GM10248 (cell line): Measurements from ENCODE around the gene DEAF1.

Source experiments
- CTCF ChIA-PET: fragments of 300-600 bp; sonication (Branson Sonifier 250); formaldehyde crosslinking; extraction: SDS; loops from one replicate; lab custom pipeline; 2021; ENCODE audit warnings: antibody characterized with exemption; lab: Yijun Ruan, JAX
- POLR2A ChIA-PET: fragments of 350-650 bp; sonication (Branson Sonifier 250); formaldehyde crosslinking; extraction: SDS; loops from one replicate; lab custom pipeline; 2020; ENCODE audit warnings: antibody characterized with exemption; lab: Yijun Ruan, JAX
- DNase-seq: peaks from one replicate; pipeline ENCODE4 v3.0.0; 2012; ENCODE audit errors: extremely low spot score
- TF ChIP-seq, protein P1 (sequence below): IDR thresholded peaks from 2 replicates; pipeline ENCODE4 v1.5.1; 2012; ENCODE audit warnings: mild to moderate bottlenecking, low read depth; ENCODE audit errors: extremely low read depth, missing control alignments, control extremely low read depth

The DEAF1 gene

GRCh38 chr11:627308-627576, 67.8 kb downstream of the DEAF1 start:
- ChIA-PET CTCF (interaction anchor here (0.8 to 1.4 kb wide), 2 partner anchors 35 to 70 kb away, joined by 3 read pairs; no protein-coding TSS in a partner anchor), POLR2A (interaction anchor here (1.2 kb wide), 1 partner anchor 12 kb away, joined by 3 read pairs; the partner anchor contains the start of gene IRF7)
- no peak for DNase-seq

GRCh38 chr11:626475-627307, 68.3 kb downstream of the DEAF1 start, which contains the start of gene SCT:
SCT (minus strand) TSS chr11:627181; CDS start chr11:627143, 38 bp downstream.
- DNase-seq: no peak
- POLR2A ChIA-PET: interaction anchor here (0.6 to 1.2 kb wide), 2 partner anchors 11 to 131 kb away, joined by 3 to 4 read pairs; partner anchors contain the start of gene IRF7
- CTCF ChIA-PET: interaction anchor here (0.8 to 1.4 kb wide), 2 partner anchors 36 to 70 kb away, joined by 3 read pairs; no protein-coding TSS in a partner anchor
- TF ChIP-seq, protein P1, sequence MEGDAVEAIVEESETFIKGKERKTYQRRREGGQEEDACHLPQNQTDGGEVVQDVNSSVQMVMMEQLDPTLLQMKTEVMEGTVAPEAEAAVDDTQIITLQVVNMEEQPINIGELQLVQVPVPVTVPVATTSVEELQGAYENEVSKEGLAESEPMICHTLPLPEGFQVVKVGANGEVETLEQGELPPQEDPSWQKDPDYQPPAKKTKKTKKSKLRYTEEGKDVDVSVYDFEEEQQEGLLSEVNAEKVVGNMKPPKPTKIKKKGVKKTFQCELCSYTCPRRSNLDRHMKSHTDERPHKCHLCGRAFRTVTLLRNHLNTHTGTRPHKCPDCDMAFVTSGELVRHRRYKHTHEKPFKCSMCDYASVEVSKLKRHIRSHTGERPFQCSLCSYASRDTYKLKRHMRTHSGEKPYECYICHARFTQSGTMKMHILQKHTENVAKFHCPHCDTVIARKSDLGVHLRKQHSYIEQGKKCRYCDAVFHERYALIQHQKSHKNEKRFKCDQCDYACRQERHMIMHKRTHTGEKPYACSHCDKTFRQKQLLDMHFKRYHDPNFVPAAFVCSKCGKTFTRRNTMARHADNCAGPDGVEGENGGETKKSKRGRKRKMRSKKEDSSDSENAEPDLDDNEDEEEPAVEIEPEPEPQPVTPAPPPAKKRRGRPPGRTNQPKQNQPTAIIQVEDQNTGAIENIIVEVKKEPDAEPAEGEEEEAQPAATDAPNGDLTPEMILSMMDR: no peak

More at GRCh38 chr11:627308-627576, 67.8 kb downstream of the DEAF1 start:
- TF ChIP-seq, protein P1: no peak

DNA sequence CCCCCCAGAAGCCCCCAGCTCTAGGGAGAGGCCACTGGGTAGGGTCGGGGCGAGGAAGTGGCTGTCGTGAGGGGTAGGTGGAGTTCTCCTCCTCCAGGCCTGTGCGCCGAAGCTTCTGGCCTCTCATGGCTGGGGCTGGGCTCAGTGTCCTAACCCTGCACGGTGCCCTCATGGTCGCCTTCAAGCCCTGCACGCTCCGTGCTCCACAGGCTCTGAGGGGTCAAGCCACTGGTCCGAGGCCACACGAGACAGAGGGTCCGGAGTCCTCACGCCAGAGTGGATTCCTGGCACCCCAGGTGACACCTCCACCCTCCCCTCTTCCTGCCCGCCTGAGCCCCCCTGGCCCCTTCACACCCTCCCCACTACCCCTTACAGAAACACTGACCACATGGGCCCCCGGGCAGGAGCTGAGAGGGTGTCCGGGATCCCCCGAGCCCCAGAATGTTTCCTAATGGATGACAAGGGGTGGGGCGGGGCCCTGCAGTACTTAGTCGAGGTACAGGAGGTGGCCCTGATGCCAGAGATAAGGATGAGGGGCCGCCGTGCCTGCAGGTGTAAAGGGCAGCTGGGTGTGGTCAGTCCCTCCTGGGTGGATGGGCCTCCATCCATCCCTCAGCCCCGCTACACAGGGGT, 69.3 kb downstream of the DEAF1 start:
- TF ChIP-seq, protein P1: no peak
- CTCF ChIA-PET: no interaction called here
- POLR2A ChIA-PET: interaction anchor here (0.6 kb wide), 1 partner anchor 132 kb away, joined by 4 read pairs; no protein-coding TSS in a partner anchor
- DNase-seq: no peak

GRCh38 chr11:624705-625635, 70.1 kb downstream of the DEAF1 start, which contains the start of gene CDHR5:
CDHR5 (minus strand) TSS chr11:624955; CDS start chr11:624902, 53 bp downstream.
- ChIA-PET POLR2A (no interaction called here), CTCF (no interaction called here)
- DNase-seq: no peak
- TF ChIP-seq, protein P1: no peak

DNA sequence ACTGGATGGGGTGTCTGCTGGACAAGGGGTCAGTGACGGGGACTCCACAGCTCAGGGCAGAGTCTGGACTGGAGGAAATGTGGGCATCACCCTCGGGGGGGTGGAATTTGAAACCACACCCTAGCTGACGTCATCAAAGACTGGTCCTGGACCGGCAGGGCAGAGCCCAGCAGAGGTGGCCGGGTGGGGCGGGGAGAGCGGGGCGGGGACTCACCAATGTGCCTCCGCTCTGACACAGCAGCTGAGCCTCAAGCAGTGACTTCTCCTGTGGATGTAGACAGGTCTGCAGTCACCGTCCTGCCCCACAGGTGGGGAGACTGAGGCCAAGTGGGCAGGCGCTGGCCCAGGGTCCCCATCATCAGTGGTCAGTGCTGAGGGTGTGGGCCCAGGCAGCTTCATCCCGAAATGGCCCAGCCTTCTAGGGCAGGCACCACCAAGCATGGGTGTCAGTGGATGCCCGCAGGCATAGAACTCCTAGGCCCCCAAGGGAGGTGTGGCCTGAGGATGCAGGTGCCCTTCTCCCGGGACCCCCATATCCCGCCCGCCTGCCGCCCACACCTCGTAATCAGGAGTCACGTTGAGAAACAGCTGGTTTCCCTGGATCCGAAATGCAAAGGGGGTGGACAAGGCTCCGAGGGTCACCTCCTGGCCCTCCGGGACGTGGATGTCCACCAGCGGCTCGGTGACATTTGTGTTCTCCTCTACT, 70.9 kb downstream of the DEAF1 start:
- CTCF ChIA-PET: no interaction called here
- TF ChIP-seq, protein P1: no peak
- POLR2A ChIA-PET: no interaction called here
- DNase-seq: no peak
